C1 segment of cervical spinal cord (tissue), 14 donors: ENCODE measurements around the gene PDK2.

ENCODE experiments used
- DNase-seq, 14 donors: peaks; one replicate each; lab custom pipeline; 2025; lab: John Stamatoyannopoulos, UW

PDK2 gene

DNA sequence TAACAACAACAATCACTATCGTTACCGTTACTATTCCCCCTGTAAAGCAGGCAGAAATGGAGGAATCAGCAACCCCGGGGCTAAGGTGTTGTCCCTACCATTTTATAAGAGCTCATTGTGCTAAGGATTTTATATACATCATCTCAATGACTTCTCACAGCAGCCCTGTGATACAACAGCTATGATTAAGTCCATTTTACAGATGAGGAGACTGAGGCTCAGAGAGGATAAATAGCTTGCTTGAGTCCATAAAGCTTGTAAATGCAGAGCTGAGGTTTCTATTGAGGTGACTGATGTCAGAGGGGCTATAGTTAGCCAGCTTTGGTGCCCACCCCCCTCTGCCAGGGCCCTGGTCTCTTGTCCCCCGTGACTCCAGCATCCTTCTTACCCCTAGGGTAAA lies 16.7 kb upstream of the PDK2 start:
- DNase-seq: no peak

DNA sequence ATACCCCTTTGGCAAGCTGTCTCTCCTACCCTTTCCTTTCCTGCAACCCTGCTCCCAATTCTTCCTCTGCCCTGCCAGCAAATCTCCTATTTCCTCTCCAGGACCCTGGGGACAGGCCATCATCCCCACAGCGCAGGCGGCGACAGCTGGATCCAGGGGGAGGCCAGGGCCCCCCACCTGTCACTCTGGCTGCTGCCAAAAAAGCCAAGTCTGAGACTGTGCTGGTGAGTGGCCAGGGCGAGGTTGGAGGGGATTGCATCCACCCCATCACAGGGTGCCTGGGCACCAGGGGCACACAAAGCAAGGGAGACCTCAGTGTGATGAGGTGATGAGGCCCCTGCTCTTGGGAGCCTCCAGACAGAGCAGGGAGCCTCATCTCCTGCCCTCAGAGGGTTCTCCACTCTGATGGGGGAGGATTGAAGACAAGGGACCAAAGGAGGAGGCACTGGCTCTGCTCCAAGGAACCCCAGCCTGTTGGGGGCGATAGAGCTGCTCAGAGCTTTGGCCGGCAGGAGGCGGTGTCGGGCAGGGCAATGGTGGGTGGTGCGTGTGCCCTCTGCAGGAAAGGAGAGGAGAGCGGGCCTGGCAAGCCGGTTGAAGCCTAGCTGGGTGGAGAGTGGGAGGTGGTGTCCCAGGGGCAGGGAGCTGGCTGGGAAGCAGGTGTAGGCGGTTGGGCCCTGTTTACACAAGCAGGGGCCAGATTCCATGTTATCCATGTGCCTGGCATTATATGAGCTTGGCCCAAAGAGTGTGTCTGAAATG lies 15.6 kb upstream of the PDK2 start:
- DNase-seq: no peak

DNA sequence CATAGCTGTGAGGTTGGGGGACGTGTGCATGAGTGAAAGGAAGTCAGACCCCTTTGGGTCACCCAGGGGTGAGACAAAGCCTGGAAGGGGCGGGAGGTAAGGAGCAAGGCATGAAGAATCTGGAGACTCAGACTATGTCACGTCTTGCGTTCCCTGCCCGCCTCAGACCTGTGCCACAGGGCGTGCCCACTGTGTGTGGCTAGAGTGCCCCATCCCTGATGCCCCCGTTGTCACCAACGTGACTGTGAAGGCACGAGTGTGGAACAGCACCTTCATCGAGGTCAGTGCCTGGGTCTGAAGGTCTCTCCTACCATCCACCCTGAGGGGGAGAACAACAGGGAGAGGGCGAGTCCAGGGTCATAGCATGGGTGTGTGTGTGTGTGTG lies 15.1 kb upstream of the PDK2 start:
- DNase-seq: no peak

DNA sequence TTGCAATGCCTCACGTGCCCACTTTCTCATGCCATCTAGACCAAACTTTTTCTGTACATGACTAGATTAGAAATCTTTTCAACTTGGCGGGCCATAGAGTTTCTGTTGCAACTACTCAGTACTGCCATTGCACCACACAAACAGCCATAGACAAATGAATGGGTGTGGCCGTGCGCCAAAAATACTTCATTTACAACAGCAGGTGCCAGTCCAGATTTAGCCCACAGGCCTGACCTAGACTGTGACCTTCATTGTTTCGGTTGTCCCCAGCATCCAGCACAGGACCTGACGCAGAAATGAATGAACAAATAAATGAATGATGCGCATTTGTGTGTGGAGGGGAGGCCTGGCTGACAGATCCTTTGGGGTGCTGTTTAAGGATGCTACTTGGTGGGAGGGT lies 14.3 kb upstream of the PDK2 start:
- DNase-seq: no peak

DNA sequence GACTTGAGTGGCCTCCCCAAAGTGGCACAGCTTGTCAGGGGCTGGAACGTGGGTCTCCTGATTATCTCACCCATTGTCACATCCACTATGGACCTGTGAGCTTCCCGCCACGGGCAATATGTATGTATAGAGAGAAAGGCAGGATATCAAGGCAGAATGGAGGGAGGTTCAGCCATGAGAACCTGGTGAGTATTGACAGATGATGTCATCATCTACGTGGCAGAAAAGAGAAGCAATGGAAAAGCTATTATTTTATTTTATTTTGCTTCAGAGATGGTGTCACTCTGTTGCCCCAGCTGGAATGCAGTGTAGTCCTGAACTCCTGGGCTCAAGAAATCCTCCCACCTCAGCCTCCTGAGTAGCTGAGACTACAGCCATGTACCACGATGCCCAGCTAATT lies 13.4 kb upstream of the PDK2 start:
- DNase-seq: no peak

DNA sequence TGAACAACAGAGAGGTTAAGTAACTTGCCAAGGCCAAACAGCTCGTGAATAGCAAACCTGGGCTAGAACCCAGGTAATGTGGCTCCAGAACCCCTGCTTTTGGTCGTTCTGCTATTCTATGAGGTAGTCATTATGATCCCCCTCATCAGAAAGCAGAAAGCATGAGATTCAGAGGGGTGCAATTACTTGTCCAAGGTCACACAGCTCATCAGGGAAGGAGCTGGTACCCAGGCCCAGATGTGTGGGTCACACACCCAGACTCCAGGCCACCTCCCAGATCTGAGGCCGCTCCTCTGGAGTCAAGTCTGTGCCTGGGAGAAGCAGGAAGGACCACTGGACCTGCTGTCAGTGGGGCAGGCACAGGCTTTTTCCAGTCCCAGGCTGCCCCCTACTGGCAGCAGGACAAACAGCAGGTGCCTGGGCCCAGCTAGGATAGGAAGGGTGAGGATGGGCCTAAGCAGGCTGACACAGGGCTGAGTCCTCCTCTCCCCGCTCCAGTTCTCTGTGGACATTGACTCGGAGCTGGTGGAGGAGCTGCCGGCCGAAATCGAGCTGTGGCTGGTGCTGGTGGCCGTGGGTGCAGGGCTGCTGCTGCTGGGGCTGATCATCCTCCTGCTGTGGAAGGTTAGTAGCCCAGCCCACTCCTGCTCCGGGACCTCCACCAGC lies 7.8 kb upstream of the PDK2 start:
- DNase-seq: peak in 8 of 14 donors; percentile 4 to 56 (median 12)

DNA sequence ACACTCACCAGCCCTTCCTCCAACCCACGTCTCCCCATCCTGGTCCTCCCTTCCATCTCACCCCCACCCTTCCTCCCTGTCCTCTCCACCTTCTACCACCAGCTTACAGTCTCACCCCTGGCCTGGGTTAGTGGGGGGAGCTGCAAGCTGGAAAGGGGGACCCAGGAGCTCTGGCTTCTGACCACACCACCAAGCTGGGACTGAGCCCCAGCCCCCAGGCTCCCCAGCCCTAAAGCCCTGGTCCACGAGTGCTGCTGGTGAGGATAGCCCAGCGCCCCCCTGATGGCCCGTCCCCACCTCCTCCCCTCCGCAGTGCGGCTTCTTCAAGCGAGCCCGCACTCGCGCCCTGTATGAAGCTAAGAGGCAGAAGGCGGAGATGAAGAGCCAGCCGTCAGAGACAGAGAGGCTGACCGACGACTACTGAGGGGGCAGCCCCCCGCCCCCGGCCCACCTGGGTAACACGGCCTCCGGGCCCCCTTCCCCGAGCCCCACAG lies 7.2 kb upstream of the PDK2 start:
- no peak for DNase-seq

DNA sequence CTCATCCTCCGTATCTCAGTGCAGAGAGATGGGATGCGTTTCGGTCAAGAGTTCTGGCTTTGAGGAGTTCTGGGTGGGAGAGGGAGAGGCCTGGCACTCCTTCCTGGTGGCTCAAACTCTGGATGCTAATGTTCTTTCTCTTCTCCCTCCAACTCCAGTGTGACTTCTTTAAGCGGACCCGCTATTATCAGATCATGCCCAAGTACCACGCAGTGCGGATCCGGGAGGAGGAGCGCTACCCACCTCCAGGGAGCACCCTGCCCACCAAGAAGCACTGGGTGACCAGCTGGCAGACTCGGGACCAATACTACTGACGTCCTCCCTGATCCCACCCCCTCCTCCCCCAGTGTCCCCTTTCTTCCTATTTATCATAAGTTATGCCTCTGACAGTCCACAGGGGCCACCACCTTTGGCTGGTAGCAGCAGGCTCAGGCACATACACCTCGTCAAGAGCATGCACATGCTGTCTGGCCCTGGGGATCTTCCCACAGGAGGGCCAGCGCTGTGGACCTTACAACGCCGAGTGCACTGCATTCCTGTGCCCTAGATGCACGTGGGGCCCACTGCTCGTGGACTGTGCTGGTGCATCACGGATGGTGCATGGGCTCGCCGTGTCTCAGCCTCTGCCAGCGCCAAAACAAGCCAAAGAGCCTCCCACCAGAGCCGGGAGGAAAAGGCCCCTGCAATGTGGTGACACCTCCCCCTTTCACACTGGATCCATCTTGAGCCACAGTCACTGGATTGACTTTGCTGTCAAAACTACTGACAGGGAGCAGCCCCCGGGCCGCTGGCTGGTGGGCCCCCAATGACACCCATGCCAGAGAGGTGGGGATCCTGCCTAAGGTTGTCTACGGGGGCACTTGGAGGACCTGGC lies 6.0 kb upstream of the PDK2 start:
- no peak for DNase-seq

DNA sequence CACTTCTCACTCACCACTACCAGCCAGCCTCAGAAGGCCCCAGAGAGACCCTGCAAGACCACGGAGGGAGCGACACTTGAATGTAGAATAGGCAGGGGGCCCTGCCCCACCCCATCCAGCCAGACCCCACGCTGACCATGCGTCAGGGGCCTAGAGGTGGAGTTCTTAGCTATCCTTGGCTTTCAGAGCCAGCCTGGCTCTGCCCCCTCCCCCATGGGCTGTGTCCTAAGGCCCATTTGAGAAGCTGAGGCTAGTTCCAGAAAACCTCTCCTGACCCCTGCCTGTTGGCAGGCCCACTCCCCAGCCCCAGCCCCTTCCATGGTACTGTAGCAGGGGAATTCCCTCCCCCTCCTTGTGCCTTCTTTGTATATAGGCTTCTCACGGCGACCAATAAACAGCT lies 5.1 kb upstream of the PDK2 start:
- DNase-seq: no peak

DNA sequence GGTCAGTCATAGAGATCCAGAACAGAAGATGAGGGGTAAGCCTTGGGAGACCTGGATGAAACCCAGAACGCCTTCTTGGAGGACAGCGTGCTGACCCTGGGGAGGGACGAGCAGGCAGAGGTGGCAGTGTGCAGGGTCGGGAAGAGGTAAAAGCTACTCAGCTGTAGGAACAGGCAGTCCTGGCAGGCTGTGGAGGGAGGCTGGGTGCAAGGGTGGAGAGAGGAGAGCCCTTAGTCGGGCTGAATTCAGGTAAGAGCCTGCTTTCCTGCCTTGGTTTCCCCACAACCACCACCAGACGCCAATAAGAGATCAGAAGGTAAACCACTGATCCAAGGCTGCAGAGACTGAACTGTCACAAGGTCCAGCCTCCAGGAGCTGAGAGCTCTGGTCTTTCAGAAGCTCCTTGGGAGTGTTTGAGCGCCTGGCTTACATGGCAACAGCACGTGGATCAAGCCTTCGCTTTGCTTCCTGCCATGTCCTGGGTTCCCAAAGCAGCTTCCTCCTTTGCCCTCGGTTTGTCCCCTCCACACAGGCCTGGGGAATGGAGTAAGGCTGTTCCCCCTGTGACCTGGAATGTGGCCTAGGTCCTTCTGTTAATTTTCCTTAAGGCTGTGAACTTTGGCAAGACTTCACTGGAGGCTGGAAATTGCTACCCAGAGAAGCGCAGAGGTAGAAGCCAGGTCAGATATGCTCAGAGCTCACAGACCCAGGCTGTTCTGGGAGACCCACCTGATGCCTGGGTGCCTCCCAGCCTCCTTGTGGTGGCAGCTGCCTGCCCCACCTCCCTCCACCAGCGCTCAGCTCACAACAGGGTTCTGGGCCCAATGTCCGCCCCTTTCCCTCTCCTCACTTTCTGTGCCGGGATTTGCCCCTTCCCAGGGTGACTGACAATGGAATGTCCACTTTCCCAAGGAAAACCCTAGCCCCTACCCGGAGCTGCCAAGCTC lies 3.9 kb upstream of the PDK2 start:
- no peak for DNase-seq

DNA sequence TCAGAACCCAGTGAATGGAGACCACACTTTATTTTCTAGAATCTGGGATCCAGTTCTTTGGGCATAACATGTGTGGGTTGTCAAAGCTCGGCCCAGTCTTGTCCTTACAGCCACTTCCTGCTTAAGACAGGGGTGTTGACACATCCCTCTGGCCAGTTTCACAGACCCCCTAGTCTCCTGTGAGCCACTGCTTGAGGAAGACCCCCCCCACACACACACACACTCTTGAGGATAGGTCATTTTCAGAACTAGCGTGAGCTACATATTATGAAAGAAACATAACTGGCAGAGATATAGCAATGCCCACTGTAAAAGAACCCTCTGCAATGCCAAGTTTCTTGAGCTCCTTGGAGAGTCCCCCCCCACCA lies 3.2 kb upstream of the PDK2 start:
- DNase-seq: no peak

DNA sequence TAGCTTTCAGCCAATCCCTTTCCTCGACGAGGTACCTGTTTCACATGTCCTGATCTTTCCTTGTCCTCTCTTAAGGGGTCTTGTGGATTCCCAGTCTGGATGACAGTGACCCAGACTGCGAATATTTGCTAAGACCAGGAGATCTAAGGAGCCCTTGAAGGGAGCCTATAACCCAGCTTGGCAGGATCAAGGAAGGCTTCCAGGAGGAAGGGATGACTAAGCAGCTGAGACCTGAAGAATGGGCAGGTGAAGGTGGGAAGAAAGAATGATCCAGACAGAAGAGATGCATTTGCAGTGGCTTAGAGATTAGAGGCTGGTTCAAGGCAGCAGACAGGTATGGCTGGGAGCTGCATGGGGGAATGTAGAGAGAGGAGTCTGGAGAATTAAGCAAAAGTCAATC lies 1.9 kb upstream of the PDK2 start:
- no peak for DNase-seq

DNA sequence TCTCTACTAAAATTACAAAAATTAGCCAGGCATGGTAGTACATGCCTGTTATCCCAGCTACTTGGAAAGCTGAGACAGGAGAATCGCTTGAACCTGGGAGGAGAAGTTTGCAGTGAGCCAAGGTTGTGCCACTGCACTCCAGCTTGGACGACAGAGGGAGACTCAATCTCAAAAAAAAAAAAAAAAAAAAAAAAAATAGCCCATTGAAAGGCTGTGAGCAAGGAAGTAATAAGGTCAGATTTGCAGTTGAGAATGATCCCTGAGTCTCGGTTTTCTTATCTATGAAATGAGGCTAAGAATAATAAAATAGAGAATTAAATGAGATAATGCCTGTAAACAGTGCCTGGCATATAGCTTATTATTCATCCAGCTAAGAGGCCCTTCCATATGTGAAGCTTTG lies 1.3 kb upstream of the PDK2 start:
- DNase-seq: no peak

DNA sequence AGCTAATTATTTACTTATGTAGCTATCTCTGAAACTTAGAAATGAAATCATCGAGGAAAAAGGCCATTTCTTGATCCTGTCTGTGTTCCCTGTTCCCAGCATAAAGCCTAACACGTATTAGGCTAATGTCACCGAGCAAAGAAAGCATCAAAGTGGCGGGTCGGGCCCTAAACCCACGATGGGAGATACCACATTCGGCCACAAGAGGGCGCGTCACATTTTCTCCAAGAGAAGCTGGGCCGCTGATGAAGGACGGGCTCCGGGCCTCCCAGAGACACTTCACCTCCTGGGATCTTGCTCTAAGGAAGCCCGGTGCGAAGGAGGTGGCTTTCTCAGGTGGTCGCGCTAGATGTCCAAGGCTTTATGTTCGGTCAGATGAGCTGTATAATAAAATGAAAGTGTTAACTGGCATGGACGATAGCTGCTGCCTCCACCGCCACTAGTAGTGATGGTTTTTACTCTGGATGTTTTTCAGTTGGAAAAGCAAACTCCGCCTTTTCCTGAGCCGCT lies 853 bp upstream of the PDK2 start:
- peak; percentile 44 to 90 (median 82) for DNase-seq

DNA sequence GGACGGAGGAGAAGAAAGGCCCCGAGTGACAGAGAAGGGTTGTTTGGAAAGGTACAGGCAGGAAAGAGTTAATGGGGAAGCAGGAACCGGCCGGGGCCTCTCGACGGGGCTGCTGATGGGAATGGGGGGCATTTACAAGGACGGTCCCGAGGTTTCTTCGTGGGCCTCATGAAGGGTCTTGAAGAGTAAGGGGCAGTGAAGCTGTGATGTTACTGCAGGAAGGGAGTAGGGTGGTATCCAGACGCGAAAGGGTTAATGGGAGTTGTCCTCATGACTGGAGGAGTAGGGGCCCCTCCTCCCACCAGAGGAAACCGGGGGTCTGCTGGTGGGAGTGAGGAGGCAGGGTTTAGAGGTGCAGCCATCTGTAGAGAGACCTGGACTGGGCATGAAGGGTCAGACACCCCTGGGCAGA lies 481 bp downstream of the PDK2 start:
- DNase-seq: peak in 4 of 14 donors; percentile 49 to 60 (median 51)

DNA sequence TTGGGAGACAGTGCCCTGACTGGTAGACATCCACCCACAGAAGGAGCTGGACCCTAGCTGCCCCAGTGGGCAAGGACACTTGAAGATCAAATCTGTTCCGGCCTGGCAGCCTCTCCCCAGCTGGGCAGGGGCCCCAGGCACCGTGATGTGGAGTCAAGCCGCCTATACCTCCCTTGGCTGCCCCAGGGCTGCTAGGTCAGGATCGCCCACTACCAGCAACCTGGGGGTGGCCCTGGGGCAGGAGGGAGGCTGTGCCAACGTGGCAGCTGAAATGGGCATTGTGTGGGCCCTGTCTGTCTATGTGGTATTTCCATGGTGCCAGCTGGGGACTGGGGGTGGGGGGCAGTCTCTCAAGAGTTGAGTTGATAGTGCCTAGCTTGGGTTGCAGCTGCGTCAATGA lies 941 bp downstream of the PDK2 start:
- DNase-seq: peak in 2 of 14 donors; percentile 24 to 49

DNA sequence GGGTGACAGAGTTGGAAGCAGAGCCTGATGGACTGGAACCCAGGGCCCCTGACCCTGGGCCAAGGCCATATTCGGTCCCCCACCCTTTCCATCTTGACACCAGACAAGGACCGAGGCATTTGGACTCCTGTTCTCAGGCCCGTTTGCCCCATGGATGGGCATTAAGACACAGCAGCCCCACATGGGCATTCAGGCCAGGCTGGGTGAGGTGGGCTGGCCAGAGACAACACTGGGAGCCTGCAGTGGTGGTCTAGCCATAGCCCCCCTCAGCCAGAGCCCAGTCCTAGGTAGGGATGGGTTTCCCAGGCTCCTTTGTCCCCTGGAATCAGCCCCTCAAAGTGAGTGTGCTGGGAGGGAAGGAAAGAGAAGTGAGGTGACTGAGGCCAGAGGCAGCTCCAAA lies 1.6 kb downstream of the PDK2 start:
- DNase-seq: no peak

DNA sequence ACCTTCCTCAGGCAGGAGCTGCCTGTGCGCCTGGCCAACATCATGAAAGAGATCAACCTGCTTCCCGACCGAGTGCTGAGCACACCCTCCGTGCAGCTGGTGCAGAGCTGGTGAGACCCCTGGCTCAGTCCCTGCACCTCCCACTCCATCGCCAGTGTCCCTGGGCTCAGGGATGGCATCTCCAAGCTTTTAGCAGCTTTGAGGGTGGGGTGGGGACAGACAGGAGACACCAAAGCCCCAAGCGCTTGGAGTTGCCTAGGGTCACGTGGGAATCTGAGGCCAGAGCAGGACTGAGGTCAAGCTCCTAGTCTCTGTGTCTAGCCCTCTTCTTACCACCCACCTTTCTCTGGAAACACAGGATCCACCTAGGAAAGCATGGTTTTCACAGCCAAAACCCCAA lies 2.3 kb downstream of the PDK2 start:
- DNase-seq: no peak

DNA sequence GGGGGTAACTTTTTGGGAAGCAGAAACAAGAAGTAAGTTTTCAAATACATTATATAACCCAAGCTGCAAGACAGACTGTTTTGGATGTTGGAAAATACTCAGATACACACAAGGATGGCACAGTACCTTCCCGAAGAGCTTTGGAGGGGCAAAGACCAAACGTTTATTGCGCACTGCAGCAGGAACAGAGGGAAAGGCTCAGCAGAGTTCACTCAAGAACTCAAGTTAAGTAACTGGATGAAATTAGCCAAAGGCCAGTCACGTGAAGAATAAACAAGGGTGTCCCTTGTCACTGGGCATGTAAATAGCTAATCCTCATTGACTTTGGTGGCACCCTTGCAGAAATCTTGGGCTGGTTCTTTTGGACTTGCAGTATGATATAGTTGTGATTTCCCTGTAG lies 2.8 kb downstream of the PDK2 start:
- no peak for DNase-seq

DNA sequence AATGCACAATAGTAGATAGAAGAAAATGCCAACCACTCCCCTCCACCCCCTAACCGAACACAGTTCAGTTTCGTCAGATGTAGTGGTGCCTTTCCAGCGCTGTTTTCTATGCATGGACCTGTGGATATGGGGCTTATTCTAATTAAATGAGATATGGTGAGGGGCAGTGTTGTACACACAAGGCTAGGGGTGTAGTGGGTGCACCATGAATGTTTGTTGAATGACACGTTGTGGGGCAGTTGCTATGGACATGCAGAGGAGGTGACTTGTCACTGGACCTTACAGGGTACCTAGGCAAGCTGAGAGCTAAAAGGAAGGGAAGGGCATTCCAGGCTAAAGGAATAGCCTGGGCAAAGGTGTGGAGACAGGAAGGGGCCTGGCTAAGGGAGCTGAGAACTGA lies 3.4 kb downstream of the PDK2 start:
- no peak for DNase-seq

DNA sequence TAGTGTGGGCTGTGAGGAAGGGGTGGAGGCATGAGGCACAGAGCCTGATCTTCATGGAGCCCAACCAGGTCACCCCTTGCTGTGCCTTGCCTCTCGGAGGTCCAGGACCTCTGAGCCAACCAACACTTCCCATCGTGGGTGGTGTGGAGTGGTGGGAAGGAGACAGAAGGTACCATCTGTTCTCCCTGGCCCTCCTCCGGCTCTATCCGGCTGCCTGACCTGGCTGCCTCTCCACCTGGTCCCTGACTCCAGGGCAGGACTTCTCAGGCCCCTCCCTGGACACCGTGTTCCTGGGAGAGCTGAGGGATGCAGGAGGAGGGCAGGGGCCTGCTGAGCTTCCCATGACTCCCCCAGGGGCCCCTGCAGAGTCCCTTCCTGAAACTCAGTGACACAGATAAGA lies 3.9 kb downstream of the PDK2 start:
- peak in 2 of 14 donors; percentile 20 to 93 for DNase-seq
